HUES48 (cell line): ENCODE measurements around the gene KLK5.

ENCODE experiments used
- H3K27ac ChIP-seq: one replicate; pipeline ENCODE4 v1.7.0; 2013; ENCODE audit warnings: low read depth, low read length, inconsistent platforms
- H3K27me3 ChIP-seq: 2 replicates; pipeline ENCODE4 v1.6.1; 2013; ENCODE audit warnings: mild to moderate bottlenecking, low read length; ENCODE audit not compliant: control insufficient read depth, insufficient read depth
- H3K36me3 ChIP-seq: 2 replicates; pipeline ENCODE4 v1.6.1; 2013; ENCODE audit warnings: low read length; ENCODE audit not compliant: control insufficient read depth, insufficient read depth
- H3K4me1 ChIP-seq: 2 replicates; pipeline ENCODE4 v1.6.1; 2013; ENCODE audit warnings: mild to moderate bottlenecking, low read length; ENCODE audit not compliant: control insufficient read depth, insufficient read depth
- H3K4me3 ChIP-seq: 2 replicates; pipeline ENCODE4 v1.5.1; 2013; ENCODE audit warnings: mild to moderate bottlenecking, low read depth, low read length
- H3K9ac ChIP-seq: 2 replicates; pipeline ENCODE4 v1.6.1; 2013; ENCODE audit warnings: mild to moderate bottlenecking, low read depth, low read length, moderate library complexity
- H3K9me3 ChIP-seq: 2 replicates; pipeline ENCODE4 v1.6.1; 2013; ENCODE audit warnings: low read length; ENCODE audit not compliant: control insufficient read depth, insufficient read depth

The KLK5 gene

DNA sequence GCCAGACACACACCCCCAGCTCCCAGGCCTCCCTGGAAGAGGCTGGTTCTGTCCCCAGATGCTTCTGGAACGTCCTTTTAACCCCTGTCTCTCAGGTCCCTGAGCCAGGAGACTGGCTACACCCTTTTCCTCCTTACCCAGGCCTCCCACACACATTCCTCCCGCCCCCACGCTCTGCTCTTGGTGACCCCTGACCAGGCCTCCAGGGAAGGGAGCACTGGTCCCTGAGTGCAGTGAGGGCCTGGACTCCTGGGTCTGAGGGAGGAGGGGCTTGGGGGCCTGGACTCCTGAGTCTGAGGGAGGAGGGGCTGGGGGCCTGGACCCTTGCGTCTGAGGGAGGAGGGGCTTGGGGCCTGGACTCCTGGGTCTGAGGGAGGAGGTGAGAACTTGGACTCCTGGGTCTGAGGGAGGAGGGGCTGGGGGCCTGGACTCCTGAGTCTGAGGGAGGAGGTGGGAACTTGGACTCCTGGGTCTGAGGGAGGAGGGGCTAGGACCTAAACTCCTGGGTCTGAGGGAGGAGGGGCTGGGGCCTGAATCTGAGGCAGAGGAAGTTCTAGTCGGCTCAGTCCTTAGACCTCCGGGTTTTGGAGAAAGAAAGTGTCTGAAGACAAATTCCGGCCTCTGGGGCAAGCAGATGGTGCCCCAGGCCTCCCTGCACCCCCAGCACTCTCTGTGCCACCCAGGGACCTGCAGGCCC is 16.0 kb upstream of the KLK5 start:
- H3K4me1 ChIP-seq: 0 out of 2 replicates have a peak, but pooled peaks cover 5% of the 10 kb centered on the region
- no peak overlapping the region for H3K9ac ChIP-seq
- no peaks in the 10 kb centered on the region for H3K27me3 ChIP-seq
- H3K4me3 ChIP-seq: no peak overlapping the region
- H3K36me3 ChIP-seq: no peaks in the 10 kb centered on the region
- no peak overlapping the region for H3K27ac ChIP-seq
- H3K9me3 ChIP-seq: no peaks in the 10 kb centered on the region

DNA sequence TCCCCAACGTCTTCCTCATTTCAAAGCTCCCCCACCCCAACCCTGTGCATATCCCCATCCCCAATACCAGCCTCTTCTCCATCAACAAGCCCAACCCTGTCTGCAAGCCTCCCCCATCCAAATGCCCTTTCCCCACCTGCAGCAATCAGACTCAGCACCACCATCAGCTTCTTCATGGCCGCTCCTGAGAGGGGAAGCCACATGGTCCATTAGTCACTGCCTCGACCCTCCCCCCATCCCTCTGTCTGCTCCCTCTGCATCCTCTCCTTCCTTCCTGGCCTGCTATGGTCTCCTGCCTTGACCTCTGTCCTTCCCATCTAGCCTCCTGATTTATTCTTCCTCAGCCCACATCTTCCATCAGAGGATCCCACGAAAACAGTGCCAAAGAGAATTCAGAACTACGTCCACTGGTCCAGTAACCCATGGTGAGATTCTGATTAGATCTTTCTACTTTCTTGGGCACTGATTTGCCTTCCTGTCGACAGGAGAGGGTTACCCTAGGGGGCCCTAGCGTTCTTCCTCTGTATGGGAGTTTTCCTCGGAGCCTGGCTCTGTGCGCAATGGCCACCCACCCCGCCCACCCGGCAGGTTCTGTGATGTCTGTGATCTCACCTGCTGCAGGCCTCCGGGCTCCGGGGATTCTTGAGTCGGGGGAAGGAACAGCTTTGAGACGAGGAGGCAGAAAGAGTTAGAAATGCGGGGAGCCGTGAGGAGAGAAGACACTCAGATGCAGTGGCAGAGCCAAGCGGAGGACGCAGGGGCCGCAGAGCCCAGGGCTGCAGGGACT is 15.3 kb upstream of the KLK5 start:
- H3K4me3 ChIP-seq: no peak overlapping the region
- no peaks in the 10 kb centered on the region for H3K27me3 ChIP-seq
- 0 out of 2 replicates have a peak, but pooled peaks cover 5% of the 10 kb centered on the region for H3K4me1 ChIP-seq
- H3K27ac ChIP-seq: no peak overlapping the region
- no peaks in the 10 kb centered on the region for H3K36me3 ChIP-seq
- no peaks in the 10 kb centered on the region for H3K9me3 ChIP-seq
- no peak overlapping the region for H3K9ac ChIP-seq

DNA sequence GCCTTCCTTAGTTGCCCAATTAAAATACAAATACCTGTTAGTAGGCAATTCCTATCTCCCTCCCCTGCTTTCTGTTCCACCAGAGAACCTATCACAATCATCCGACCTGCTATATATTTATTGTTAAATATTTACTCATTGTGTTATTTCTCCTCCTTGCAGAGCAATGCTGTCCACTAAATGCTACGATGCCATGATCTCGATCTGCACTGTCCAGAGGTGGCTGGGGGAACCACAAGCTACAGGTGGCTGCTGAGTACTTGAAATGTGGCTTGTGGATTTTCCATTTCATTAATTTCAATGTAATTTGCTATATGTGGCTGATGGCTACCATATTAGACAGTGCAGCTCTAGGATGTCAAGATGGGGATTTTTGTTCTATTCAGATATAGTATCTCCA is 11.4 kb upstream of the KLK5 start:
- Histone ChIP-seq H3K4me1 (0 out of 2 replicates have a peak, but pooled peaks cover 2% of the 10 kb centered on the region), H3K27ac (no peak overlapping the region), H3K9ac (no peak overlapping the region), H3K27me3 (no peaks in the 10 kb centered on the region), H3K9me3 (no peaks in the 10 kb centered on the region), H3K36me3 (no peaks in the 10 kb centered on the region), H3K4me3 (no peak overlapping the region)

DNA sequence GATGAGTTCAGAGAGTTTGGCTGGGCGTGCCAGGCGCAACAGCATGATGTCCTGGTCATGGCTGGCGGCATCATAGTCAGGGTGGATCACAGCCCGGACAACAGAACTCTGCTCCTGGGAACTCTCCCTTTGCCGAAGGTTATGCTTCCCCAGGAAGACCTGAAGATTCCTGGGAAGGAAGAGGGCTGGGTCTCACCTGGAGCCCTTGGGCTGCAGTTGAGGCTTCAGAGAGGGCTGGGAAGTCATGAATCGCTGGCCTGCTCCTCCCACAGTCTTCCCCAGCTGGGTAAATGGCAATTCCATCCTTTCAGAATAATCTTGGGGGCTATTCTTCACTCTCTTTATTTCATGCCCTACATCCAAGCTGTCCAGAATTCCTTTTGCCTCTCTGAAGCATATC is 10.5 kb upstream of the KLK5 start:
- no peaks in the 10 kb centered on the region for H3K9me3 ChIP-seq
- no peak overlapping the region for H3K9ac ChIP-seq
- H3K36me3 ChIP-seq: no peaks in the 10 kb centered on the region
- H3K27ac ChIP-seq: no peak overlapping the region
- no peaks in the 10 kb centered on the region for H3K27me3 ChIP-seq
- no peak overlapping the region for H3K4me3 ChIP-seq
- H3K4me1 ChIP-seq: no peaks in the 10 kb centered on the region

DNA sequence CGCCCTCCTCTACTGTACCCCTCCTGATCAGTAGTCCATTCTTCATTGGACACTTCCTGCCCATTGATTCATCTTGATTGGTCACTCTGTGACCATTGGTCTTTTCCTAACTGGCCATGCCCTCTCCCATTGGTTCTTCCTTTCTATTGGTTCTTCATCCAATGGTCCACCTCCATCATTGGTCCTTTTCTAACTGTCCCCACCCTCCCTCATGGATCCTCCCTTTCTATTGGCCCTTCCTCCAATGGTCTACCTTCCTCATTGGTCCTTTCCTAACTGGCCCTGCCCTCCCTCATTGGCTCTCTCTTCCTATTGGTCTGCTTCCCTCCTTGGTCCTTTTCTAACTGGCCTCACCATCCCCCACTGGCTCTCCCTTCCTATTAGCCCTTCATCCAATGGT is 9.4 kb upstream of the KLK5 start:
- H3K9me3 ChIP-seq: no peaks in the 10 kb centered on the region
- H3K27ac ChIP-seq: no peak overlapping the region
- H3K9ac ChIP-seq: no peak overlapping the region
- H3K4me3 ChIP-seq: no peak overlapping the region
- no peaks in the 10 kb centered on the region for H3K4me1 ChIP-seq
- H3K27me3 ChIP-seq: no peaks in the 10 kb centered on the region
- no peaks in the 10 kb centered on the region for H3K36me3 ChIP-seq

DNA sequence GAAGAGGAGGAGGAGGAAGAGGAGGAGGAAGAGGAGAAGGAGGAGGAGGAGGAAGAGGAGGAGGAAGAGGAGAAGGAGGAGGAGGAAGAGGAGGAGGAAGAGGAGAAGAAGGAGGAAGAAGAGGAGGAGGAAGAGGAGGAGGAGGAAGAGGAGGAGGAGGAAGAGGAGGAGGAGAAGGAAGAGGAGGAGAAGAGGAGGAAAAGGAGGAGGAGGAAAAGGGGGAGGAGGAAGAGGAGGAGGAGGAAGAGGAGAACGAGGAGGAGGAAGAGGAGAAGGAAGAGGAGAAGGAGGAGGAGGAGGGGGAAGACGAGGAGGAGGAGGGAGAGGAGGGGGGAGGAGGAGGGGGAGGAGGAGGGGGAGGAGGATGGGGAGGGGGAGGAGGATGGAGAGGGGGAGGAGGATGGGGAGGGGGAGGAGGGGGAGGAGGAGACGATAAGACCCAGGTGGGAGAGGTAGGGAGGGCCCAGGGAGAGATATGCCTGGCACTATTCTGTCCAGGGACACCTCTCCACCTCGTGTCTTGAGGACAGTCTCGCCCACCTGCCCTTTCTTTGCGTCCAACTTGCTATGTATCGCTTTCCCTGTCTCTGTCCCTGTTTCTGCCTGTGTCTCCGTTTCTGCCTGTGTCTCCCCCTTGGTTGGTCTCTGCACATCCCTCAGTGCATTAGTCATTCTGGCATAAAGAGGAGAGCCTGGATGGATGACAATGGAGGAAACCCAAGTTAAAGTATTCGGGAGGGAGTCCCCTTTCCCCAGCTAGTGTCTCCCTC is 7.1 kb upstream of the KLK5 start:
- H3K4me3 ChIP-seq: no peak overlapping the region
- no peaks in the 10 kb centered on the region for H3K9me3 ChIP-seq
- H3K4me1 ChIP-seq: no peaks in the 10 kb centered on the region
- no peaks in the 10 kb centered on the region for H3K27me3 ChIP-seq
- H3K9ac ChIP-seq: no peak overlapping the region
- H3K36me3 ChIP-seq: no peaks in the 10 kb centered on the region
- H3K27ac ChIP-seq: no peak overlapping the region

DNA sequence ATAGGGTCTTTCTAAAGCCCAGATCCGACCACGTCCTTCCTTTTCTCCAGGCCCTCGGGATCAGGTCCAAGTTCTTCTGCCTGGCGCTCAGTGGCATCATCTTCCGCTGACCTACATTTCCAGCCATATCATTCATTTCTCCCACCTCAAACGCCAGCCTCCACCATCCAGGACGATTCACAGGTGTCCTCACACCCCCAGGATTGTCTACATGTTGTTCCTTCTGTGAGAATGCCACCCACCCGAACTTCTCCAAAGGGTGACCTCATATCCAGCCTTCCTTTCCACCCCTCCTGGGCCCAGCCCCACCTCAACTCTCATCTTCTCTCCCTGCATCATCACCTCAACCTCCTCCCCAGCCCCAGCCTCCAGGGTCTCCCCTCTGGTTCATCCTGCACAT is 4.7 kb upstream of the KLK5 start:
- H3K9me3 ChIP-seq: no peaks in the 10 kb centered on the region
- H3K9ac ChIP-seq: no peak overlapping the region
- no peaks in the 10 kb centered on the region for H3K27me3 ChIP-seq
- no peaks in the 10 kb centered on the region for H3K36me3 ChIP-seq
- H3K4me3 ChIP-seq: no peak overlapping the region
- peaks cover 3% of the 10 kb centered on the region; the same call in 1 of the 2 replicates for H3K4me1 ChIP-seq
- no peak overlapping the region for H3K27ac ChIP-seq

DNA sequence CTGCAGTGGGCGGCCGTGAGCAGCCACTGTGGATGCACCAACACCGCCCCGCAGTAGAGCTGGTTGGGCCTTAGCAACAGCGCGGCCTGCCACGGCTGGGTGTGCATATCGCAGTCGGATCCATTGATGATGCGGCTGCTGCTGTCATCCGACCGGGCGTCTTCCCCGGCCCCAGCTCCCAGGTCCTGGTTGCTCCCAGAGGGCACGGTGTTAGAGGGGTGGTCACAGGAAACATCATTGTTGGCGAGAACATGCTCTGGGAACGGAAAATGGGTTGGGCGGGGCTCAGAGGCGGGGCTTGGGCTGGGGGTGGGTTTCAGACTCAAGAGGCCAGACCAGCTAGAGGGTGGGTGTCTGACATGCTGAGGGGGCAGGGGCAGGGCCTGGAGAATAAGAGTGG is 3.0 kb downstream of the KLK5 start:
- no peaks in the 10 kb centered on the region for H3K27me3 ChIP-seq
- H3K9ac ChIP-seq: no peak overlapping the region
- no peaks in the 10 kb centered on the region for H3K36me3 ChIP-seq
- no peak overlapping the region for H3K4me3 ChIP-seq
- H3K4me1 ChIP-seq: peaks cover 4% of the 10 kb centered on the region; the same call in 1 of the 2 replicates
- H3K9me3 ChIP-seq: no peaks in the 10 kb centered on the region
- H3K27ac ChIP-seq: no peak overlapping the region

DNA sequence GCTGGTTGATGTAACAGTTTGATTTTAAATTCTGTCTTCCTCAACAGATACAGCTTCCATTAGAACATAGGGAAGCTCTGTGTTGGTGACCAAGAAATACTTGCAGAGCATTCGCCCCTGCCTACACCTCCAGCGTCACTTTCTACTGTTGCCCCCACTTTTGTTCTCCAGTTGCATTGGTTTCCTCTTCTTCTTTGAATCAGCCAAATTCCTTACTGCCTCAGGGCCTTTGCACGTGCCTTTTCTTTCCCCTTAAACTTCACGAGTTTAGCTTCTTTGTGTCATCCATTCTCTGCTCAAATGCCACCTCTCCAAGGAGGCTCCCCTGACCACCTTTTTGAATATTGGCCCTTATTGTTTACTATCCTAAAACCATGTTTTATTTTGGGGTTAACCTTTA is 5.7 kb downstream of the KLK5 start:
- H3K36me3 ChIP-seq: no peaks in the 10 kb centered on the region
- no peak overlapping the region for H3K9ac ChIP-seq
- H3K27ac ChIP-seq: no peak overlapping the region
- no peak overlapping the region for H3K4me3 ChIP-seq
- H3K27me3 ChIP-seq: no peaks in the 10 kb centered on the region
- H3K4me1 ChIP-seq: no peaks in the 10 kb centered on the region
- H3K9me3 ChIP-seq: no peaks in the 10 kb centered on the region

DNA sequence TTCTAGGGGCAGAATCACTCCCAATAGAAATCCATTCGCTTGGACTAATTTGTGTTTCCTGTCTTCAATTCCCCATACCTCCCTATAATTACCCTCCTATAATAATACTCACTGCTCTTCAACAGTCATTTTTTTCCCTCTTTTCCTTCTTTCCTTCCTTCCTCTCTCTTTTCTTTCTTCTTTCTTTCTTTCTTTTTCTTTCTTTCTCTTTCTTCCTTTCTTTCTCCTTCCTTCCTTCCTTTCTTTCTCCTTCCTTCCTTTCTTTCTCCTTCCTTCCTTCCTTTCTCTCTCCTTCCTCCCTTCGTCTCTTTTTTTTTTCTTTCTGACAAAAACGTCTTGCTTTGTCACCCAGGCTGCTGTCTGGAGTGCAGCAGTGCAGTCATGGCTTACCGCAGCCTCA is 8.0 kb downstream of the KLK5 start:
- Histone ChIP-seq H3K27ac (no peak overlapping the region), H3K4me1 (no peaks in the 10 kb centered on the region), H3K36me3 (no peaks in the 10 kb centered on the region), H3K9me3 (no peaks in the 10 kb centered on the region), H3K4me3 (no peak overlapping the region), H3K27me3 (no peaks in the 10 kb centered on the region), H3K9ac (no peak overlapping the region)
